Breast epithelium (tissue), 4 donors: ENCODE results near the gene ISY1. TPM values are rescaled to one million over a fixed set of nuclear protein-coding genes. Genes with fewer than 3 reads are reported as not detected.

Source experiments
- DNase-seq, 2 donors: peaks; one replicate each; pipeline ENCODE4 v3.0.0-alpha.2; 2019; ENCODE audit warnings: low spot score in 2 of 2
- H3K27ac ChIP-seq, 2 donors: fragments of 200-600 bp; sonication (generic) in 1 of 2; one replicate each; pipeline ENCODE4 v1.5.1; 2016 to 2019; ENCODE audit warnings: mild to moderate bottlenecking in 1 of 2
- H3K27me3 ChIP-seq, 2 donors: fragments of 200-600 bp; sonication (generic) in 1 of 2; one replicate each; pipeline versions ENCODE4 v1.5.1 to v1.6.0; 2017 to 2019; ENCODE audit warnings: control low read depth in 1 of 2, mild to moderate bottlenecking in 1 of 2
- H3K36me3 ChIP-seq: fragments of 200-600 bp; one replicate; pipeline ENCODE4 v1.5.1; 2019
- H3K4me1 ChIP-seq, 2 donors: fragments of 200-600 bp; sonication (generic); one replicate each; pipeline ENCODE4 v1.5.1; 2016 to 2019; ENCODE audit warnings: control low read depth in 1 of 2
- H3K4me3 ChIP-seq, 3 donors: fragments of 200-600 bp; sonication (generic); 1 replicate in 2 of 3; 2 replicates in 1 of 3; pipeline ENCODE4 v1.5.1; 2016 to 2019; ENCODE audit warnings: mild to moderate bottlenecking in 3 of 3, moderate library complexity in 2 of 3
- H3K9me3 ChIP-seq, 2 donors: fragments of 200-600 bp; sonication (generic) in 1 of 2; one replicate each; pipeline ENCODE4 v1.5.1; 2016 to 2019; ENCODE audit warnings: control low read depth in 1 of 2
- CTCF ChIP-seq, 3 donors: fragments of 450-650 bp; IDR thresholded peaks; one replicate each; pipeline ENCODE4 v1.5.1; 2016 to 2017; ENCODE audit warnings: antibody characterized with exemption in 3 of 3, mild to moderate bottlenecking in 3 of 3, moderate library complexity in 3 of 3
- POLR2A ChIP-seq: fragments of 450-650 bp; IDR thresholded peaks from one replicate; pipeline ENCODE4 v1.6.1; 2016; ENCODE audit warnings: antibody characterized with exemption, mild to moderate bottlenecking, moderate library complexity
- POLR2AphosphoS5 ChIP-seq, 3 donors: sonication (generic); formaldehyde crosslinking; IDR thresholded peaks; one replicate each; pipeline ENCODE4 v1.6.1; 2017; ENCODE audit warnings: antibody characterized with exemption in 3 of 3
- intact Hi-C: fragments of 100-400 bp; cut with DNase I; formaldehyde crosslinking; loops from one replicate; pipeline ENCODE4 v1.15.1; 2023; ENCODE audit warnings: low total_unique reads
- total RNA-seq, 3 donors: library from RNA; depleted of rRNA; stranded (reverse); fragments of >200 nt; gene quantifications; one replicate each; pipeline ENCODE4 v1.1.0, GENCODE V29; 2016

ISY1 gene
- total RNA-seq, 3 donors from 2014 or later: 21.4 to 27.9 (median 21.7) TPM

DNA sequence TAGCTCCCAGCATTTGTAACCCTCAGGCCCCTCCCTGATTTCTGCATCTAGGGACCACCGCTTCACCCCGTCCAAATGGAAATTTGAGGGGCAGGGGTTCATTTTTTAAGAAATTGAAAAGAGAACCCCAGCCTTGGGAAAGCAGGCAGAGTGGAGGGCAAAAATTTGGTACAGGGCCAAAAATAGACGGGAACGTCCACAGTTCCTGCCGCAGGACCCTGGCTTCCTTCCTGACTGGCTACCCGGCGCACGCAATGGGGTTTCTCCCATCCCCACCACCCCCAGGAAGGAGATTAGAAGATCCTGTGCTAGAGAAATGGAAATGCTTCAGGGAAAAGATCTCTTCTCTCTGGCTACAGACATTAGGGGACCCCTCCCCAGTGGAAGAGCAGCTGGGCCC, 79.4 kb downstream of the ISY1 start:
- H3K4me3 ChIP-seq: no peak overlapping the region
- no peak overlapping the region for H3K27ac ChIP-seq
- TF ChIP-seq POLR2A (no peak), CTCF (IDR thresholded peaks at IDR 0.05) (no peak), POLR2AphosphoS5 (IDR thresholded peaks at IDR 0.05) (no peak)
- DNase-seq: no peak
- no peaks in the 10 kb centered on the region for H3K9me3 ChIP-seq
- H3K4me1 ChIP-seq: no peaks in the 10 kb centered on the region
- no peaks in the 10 kb centered on the region for H3K27me3 ChIP-seq
- no peaks in the 10 kb centered on the region for H3K36me3 ChIP-seq
- intact Hi-C loops: no loop called here

DNA sequence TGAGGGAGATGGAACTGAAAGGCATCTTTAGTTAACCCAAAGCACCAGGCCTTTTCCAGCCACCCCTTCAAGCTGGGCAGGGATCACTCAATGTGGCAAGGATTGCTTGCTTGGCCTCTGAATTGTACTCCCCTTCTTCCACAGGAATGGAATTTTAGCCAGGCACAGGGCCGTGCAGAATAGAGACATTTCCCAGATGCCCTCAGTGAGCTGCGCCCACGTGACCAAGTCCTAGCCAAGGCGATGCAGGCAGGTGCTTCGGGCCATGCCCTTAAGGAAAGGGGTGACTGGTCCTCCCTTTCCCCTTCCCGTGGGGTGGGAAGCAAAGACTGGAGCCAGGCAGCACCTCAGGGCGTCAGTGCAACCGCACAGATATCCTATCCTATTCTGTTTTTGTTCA, 82.4 kb downstream of the ISY1 start:
- intact Hi-C loops: no loop called here
- no peak overlapping the region for H3K27ac ChIP-seq

More for the DNA sequence above, 82.4 kb downstream of the ISY1 start:
- TF ChIP-seq POLR2A (no peak), POLR2AphosphoS5 (IDR thresholded peaks at IDR 0.05) (no peak), CTCF (IDR thresholded peaks at IDR 0.05) (no peak)
- Histone ChIP-seq H3K36me3 (no peaks in the 10 kb centered on the region), H3K4me3 (no peak overlapping the region), H3K4me1 (no peaks in the 10 kb centered on the region), H3K9me3 (no peaks in the 10 kb centered on the region), H3K27me3 (no peaks in the 10 kb centered on the region)
- no peak for DNase-seq

Other genes with a start within 250 kb of the ISY1 start
- 1 to 10 TPM in 2 of 3 donors, under 1 TPM in 1; 0.66 to 1.4 (median 1.3) TPM for gene CFAP92, start 167.0 kb downstream of the ISY1 start, total RNA-seq
- gene EFCC1, start 159.8 kb downstream of the ISY1 start, total RNA-seq: 1 to 10 TPM; 1.6 to 3.9 (median 1.8) TPM
- gene GP9, start 100.3 kb downstream of the ISY1 start, total RNA-seq: under 1 TPM in 1 of 3 donors, not detected in 2; 0.48 TPM
- gene RAB43, start 39.3 kb downstream of the ISY1 start, total RNA-seq: 10 to 100 TPM in 2 of 3 donors, 1 to 10 TPM in 1; 5.6 to 17.0 (median 17.0) TPM
- gene CNBP, start 22.8 kb upstream of the ISY1 start, total RNA-seq: 100 to 1,000 TPM; 384 to 521 (median 495) TPM
- gene COPG1, start 88.5 kb upstream of the ISY1 start, total RNA-seq: 100 to 1,000 TPM in 2 of 3 donors, 10 to 100 TPM in 1; 82.6 to 121 (median 102) TPM
- gene HMCES, start 117.8 kb upstream of the ISY1 start, total RNA-seq: 10 to 100 TPM; 32.3 to 40.5 (median 32.8) TPM